Measurements from ENCODE around the gene PRPF40A.

DNA sequence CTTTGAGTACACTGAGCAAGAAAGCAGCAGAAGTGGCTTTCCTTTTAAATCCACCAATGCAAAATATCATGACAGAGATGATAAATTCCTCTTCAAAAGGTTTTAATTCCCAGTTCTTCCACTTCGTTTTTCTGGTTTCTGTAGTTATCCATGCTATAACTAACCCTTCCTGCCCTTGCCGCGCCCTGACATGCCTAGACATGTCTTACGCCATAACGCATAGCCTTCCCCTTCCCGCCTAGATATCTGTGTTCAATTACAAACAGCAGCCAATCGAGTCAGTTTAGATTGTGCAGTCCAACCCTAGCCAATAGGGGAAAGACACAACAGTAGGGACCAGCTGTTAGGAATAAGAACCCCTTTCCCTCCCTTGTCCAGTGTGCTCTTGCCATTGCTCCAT, 16.1 kb downstream of the PRPF40A start:
- TF ChIP-seq POLR2A (IDR thresholded peaks at IDR 0.05; ENCODE audit: low read length) (no peak), GATA1 (IDR thresholded peaks at IDR 0.05; ENCODE audit: low read depth, low read length) (no peak)

Data from erythroblast (primary cell).